Endothelial cell of hepatic sinusoid (primary cell): Measurements from ENCODE around the gene ACSS1.
"Not testable (repeated sequence)": the region's sequence is repeated elsewhere in the genome, so short reads cannot be mapped to it uniquely, and the experiment has no call there.

ENCODE experiments used
- in situ Hi-C: cut with HindIII; loops from 2 replicates; pipeline ENCODE4 v1.10.0; 2017; ENCODE audit warnings: low sequenced_read_pairs

Gene ACSS1

GRCh38 chr20:25015986-25016385 is 42.0 kb downstream of the ACSS1 start:
- in situ Hi-C loops = no loop called here

GRCh38 chr20:25014816-25015215 is 43.1 kb downstream of the ACSS1 start:
- in situ Hi-C loops = no loop called here

GRCh38 chr20:25013478-25014380 is 44.2 kb downstream of the ACSS1 start:
- in situ Hi-C loops = no loop called here

DNA sequence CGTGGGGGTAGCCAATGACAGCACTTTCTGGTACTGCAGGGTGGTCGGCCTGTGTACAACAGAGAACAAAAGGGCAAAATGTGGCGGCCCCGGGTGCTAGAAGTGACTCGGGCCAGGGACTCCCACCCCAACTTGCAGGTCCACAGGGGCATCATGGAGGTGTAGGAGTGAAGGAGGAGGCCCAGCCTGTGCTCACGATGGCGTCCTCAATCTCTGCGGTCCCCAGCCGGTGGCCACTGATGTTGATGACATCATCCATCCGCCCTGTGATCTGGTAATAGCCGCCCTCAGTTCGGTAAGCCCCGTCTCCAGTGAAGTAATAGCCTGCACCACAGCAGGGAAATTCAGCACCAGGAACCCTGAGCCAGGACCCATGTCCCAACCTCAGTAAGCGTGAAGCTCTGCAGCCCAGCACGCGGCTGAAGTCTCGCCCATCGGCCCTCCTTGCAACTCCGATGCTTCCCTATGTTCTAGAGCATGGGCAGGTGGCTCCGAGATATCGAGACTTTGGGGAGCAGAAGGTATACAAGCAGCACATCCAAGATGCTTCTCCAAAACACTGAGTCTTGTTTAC is 45.2 kb downstream of the ACSS1 start:
- in situ Hi-C loops = no loop called here

GRCh38 chr20:25011831-25012241 is 46.1 kb downstream of the ACSS1 start:
- in situ Hi-C loops = no loop called here

DNA sequence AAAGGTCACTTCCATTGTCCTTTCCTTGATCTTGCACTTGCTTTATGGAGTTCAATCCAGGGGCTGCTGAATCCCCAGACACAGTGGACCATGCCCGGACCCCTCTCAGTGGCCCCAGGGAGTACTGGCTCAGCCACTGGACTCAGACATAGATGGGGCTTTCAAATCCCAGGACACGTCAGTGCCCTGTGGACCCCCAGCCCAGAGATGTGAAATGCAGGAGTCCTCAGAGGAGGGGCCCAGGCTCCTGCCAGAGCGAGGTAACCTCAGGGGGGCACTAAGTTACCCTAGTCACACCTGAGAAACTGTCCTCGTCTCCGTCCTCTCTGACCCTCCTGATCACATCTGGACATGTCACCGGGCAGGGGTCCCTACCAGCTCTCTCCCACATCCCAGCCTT is 46.7 kb downstream of the ACSS1 start:
- in situ Hi-C loops = no loop called here

DNA sequence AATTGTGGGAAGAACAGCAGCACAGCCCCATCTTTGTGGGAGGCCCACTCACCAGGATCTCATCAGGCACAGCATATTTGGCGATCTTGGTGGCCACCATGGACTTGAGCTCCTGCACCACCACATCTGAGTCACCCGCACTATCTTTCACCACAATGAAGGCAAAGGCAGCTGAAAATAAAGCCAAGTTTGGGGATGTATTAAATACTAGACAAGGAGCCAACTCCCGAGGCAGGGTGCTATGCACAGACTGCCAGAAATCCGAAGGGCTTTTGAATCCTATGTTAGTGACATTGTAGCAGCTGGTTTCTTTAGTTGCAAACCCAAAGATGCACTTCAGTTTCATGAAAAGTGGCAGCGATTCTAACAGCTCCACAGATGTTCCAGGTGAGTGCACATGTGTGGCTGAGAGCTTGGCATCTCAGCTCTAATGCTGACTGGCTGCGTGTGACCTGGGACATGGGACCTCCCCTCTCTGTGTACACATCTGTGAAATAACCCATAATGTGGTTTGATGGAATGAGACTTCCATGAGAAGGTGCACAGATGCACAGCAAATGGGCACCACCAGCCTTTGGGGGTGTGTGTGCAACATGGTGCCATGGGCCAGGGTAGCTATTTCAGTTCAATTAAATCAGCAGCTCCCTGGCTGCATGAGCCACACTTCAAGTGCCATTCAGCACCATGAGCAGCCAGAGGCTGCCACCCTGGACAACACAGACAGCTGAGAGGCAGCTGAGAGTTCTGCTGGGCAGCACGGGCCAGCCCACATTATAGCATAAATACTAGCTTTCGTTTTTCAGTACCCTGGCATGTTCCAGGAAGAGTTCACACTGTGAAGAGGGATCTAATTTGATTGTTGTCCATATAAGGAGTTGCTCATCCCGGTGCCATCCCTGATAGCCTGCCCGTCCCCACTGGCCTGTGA is 48.5 kb downstream of the ACSS1 start:
- in situ Hi-C loops = no loop called here

DNA sequence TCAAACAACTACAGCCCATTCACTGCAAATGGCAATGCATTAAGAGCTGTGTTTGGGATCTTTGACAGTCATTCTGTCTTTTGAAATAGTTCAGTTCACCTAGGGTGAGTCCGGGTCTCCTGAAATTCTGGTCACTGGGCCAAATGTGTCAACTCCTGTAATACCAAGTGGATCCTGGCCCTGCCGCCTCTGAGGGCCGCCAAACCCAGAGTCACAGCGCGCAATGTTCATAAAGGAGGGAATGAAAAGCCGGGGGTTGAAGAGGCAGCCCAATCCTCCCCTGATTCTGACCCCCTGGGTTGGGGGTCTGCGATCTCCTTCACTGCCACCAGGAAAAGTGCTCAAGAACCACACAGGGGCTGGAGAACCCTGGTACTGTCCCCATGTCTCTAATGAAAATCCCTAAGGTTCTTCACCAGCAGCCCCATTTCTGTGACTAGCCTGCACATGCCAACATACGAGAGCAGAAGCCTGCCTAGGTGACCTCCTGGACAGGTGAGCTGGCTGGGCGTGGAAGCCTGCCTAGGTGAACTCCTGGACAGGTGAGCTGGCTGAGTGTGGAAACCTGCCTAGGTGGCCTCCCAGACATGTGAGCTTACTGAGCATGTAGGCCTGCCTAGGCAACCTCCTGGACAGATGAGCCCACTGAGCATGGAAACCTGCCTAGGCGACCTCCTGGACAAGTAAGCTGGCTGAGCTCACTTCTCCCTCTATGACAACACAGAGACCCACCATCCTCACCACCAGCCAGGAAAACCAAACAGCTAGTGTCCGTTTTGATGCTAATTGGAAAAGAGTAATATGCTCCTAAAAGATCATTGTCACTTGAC is 49.3 kb downstream of the ACSS1 start:
- in situ Hi-C loops = no loop called here

GRCh38 chr20:25007491-25008305 is 50.2 kb downstream of the ACSS1 start:
- in situ Hi-C loops = no loop called here

GRCh38 chr20:25006431-25007167 is 51.3 kb downstream of the ACSS1 start:
- in situ Hi-C loops = no loop called here

GRCh38 chr20:25005661-25006060 is 52.3 kb downstream of the ACSS1 start:
- in situ Hi-C loops = no loop called here

GRCh38 chr20:25005220-25005619 is 52.7 kb downstream of the ACSS1 start:
- in situ Hi-C loops = no loop called here

DNA sequence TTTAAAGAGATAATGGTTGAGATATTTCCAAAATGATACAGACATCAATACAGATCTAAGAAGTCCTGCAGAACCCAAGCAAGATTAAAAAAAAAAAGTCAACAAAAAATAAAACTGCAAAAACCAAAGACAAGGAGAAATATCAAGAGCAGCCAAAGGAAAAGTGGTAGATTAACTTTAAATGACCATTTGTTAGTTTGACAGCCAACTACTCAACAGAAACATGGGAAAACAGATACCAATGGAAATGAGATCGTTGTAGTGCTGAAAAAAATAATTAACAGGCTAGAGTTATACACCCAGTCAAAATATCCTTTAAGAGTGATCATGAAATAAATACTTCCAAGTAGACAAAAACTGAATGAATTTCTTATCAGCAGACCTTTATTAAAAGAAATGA is 54.9 kb downstream of the ACSS1 start:
- in situ Hi-C loops = no loop called here

DNA sequence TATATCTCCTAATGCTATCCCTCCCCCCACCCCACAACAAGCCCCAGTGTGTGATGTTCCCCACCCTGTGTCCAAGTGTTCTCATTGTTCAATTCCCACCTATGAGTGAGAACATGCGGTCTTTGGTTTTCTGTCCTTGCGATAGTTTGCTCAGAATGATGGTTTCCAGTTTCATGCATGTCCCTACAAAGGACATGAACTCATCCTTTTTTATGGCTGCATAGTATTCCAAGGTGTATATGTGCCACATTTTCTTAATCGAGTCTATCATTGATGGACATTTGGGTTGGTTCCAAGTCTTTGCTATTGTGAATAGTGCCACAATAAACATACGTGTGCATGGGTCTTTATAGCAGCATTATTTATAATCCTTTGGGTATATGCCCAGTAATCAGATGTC is 56.6 kb downstream of the ACSS1 start:
- in situ Hi-C loops = not testable (repeated sequence)

DNA sequence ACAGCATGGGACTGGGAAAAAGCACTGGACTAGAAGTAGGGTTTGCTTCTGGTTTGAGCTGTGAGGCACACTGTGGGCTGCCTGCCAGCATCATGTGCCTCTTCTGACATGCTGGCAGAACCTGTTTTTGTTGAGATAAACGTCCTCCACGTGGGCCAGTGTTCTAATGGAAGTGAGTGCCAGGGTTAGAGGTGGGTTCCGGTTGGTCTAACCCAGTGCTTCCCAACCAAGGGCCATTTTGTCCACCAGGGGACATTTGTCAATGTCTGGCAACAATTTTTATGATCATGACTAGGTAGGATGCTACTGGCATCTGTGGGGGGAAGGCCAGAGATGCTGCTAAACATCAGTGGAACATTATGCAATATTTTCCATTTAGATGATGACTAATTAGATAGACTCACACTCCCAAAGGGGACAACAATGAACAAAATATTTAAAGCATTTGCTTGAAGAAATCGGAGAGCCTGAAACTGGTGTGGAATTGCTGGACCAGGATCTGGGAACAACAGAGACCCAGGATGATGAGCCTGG is 57.6 kb downstream of the ACSS1 start:
- in situ Hi-C loops = no loop called here

GRCh38 chr20:24999568-24999967 is 58.4 kb downstream of the ACSS1 start:
- in situ Hi-C loops = no loop called here

- in situ Hi-C loops = no loop called here
These were observed 59.1 kb downstream of the ACSS1 start for GRCh38 chr20:24998631-24999445.

GRCh38 chr20:24998121-24998520 is 59.8 kb downstream of the ACSS1 start:
- in situ Hi-C loops = no loop called here
